AG08396 (cell line): ENCODE results near the gene ACTR8.
"Not testable (repeated sequence)": the region's sequence is repeated elsewhere in the genome, so short reads cannot be mapped to it uniquely, and the experiment has no call there.

Experiments used
- DNase-seq: peaks from one replicate; pipeline ENCODE4 v3.0.0; 2012; ENCODE audit warnings: low spot score, mixed read lengths

The ACTR8 gene

GRCh38 chr3:53881691-53882593 lies at the start of gene ACTR8:
Gene ACTR8, minus strand, starts transcription at chr3:53882152. Its CDS starts 51 bp downstream, at chr3:53882101.
- peak; percentile 95 for DNase-seq

GRCh38 chr3:53927208-53927872 lies 45.4 kb upstream of the ACTR8 start:
- DNase-seq = not testable (repeated sequence)

- peak; percentile 16 for DNase-seq
These were observed 39.3 kb upstream of the ACTR8 start for GRCh38 chr3:53921296-53921695.

GRCh38 chr3:53919741-53920140 lies 37.8 kb upstream of the ACTR8 start:
- no peak for DNase-seq

GRCh38 chr3:53913401-53913800 lies 31.4 kb upstream of the ACTR8 start:
- DNase-seq = no peak

GRCh38 chr3:53902711-53903110 lies 20.8 kb upstream of the ACTR8 start:
- DNase-seq = no peak

- DNase-seq = no peak
These were observed 20.1 kb upstream of the ACTR8 start for GRCh38 chr3:53902067-53902466.

- DNase-seq = no peak
These were observed 18.8 kb upstream of the ACTR8 start for GRCh38 chr3:53900666-53901331.

GRCh38 chr3:53899750-53900149 lies 17.8 kb upstream of the ACTR8 start:
- no peak for DNase-seq

- peak; percentile 8 for DNase-seq
These were observed 10.3 kb upstream of the ACTR8 start for GRCh38 chr3:53892286-53892637.

- peak; percentile 96 for DNase-seq
These were observed 9.7 kb upstream of the ACTR8 start, which contains the start of gene SELENOK for GRCh38 chr3:53891497-53892285. Gene SELENOK, minus strand, starts transcription at chr3:53891859.

- peak; percentile 10 for DNase-seq
These were observed 8.9 kb upstream of the ACTR8 start for GRCh38 chr3:53890726-53891475.

- DNase-seq = no peak
These were observed 6.3 kb upstream of the ACTR8 start for GRCh38 chr3:53888232-53888631.

- no peak for DNase-seq
These were observed 5.5 kb upstream of the ACTR8 start for GRCh38 chr3:53887446-53887845.

- DNase-seq = no peak
These were observed 3.3 kb upstream of the ACTR8 start for GRCh38 chr3:53885239-53885638.

GRCh38 chr3:53884623-53885022 lies 2.7 kb upstream of the ACTR8 start:
- no peak for DNase-seq

GRCh38 chr3:53883008-53883407 lies 1.1 kb upstream of the ACTR8 start:
- no peak for DNase-seq

- peak; percentile 33 for DNase-seq
These were observed 1.3 kb downstream of the ACTR8 start for GRCh38 chr3:53880396-53881345.

GRCh38 chr3:53865732-53866499 lies 16.0 kb downstream of the ACTR8 start:
- no peak for DNase-seq
